Upper lobe of left lung (tissue), 6 donors: Measurements from ENCODE around the gene BEGAIN. TPM values are rescaled to one million over a fixed set of nuclear protein-coding genes. Genes with fewer than 3 reads are reported as not detected.

Experiments
- ATAC-seq, 2 donors: fragments of 200-7000 bp; cut with Tn5 transposase; one replicate each; pipeline ENCODE4 v1.9.1; 2022; ENCODE audit warnings: mild to moderate bottlenecking in 2 of 2, moderate library complexity in 2 of 2; ENCODE audit not compliant: low FRiP score in 2 of 2
- DNase-seq, 2 donors: peaks; one replicate each; pipeline ENCODE4 v3.0.0-alpha.2; 2019 to 2020
- H3K27ac ChIP-seq, 4 donors: fragments of 200-600 bp; sonication (generic); one replicate each; pipeline ENCODE4 v1.5.1; 2016 to 2019
- H3K27me3 ChIP-seq, 4 donors: fragments of 200-600 bp; sonication (generic); one replicate each; pipeline ENCODE4 v1.5.1; 2017 to 2019
- H3K36me3 ChIP-seq, 4 donors: fragments of 200-600 bp; sonication (generic); one replicate each; pipeline ENCODE4 v1.5.1; 2016 to 2019
- H3K4me1 ChIP-seq, 4 donors: fragments of 200-600 bp; sonication (generic); one replicate each; pipeline ENCODE4 v1.5.1; 2018 to 2019
- H3K4me3 ChIP-seq, 4 donors: fragments of 200-600 bp; sonication (generic); one replicate each; pipeline ENCODE4 v1.5.1; 2017 to 2019; ENCODE audit warnings: mild to moderate bottlenecking in 2 of 4, moderate library complexity in 1 of 4
- H3K9me3 ChIP-seq, 4 donors: fragments of 200-600 bp; sonication (generic); one replicate each; pipeline ENCODE4 v1.5.1; 2018 to 2019
- EP300 ChIP-seq, 4 donors: sonication (generic); formaldehyde crosslinking; IDR thresholded peaks; one replicate each; pipeline ENCODE4 v1.5.1; 2017; ENCODE audit warnings: antibody characterized with exemption in 4 of 4, control low read depth in 2 of 4
- POLR2A ChIP-seq, 4 donors: fragments of 450-650 bp; IDR thresholded peaks; one replicate each; pipeline ENCODE4 v1.5.1; 2016 to 2017; ENCODE audit warnings: antibody characterized with exemption in 4 of 4, mild to moderate bottlenecking in 2 of 4
- POLR2AphosphoS5 ChIP-seq, 2 donors: sonication (generic); formaldehyde crosslinking; IDR thresholded peaks; one replicate each; pipeline ENCODE4 v1.5.1; 2017; ENCODE audit warnings: antibody characterized with exemption in 2 of 2
- WGBS, 2 donors: methylation state at CpG; one replicate each; pipeline ENCODE4 v1.1.5; 2017 to 2018; 5-methylcytosine and 5-hydroxymethylcytosine counted together
- total RNA-seq, 6 donors: library from RNA; depleted of rRNA in 4 of 6; stranded (reverse); fragments of >200 nt in 4 of 6; gene quantifications; one replicate each; pipeline versions ENCODE4 v1.1.0 to v1.2.1, GENCODE V29; 2016 to 2021
- TF ChIP-seq, protein P1 (sequence below), 6 experiments: fragments of 450-650 bp in 4 of 6; fragments of 200-600 bp in 2 of 6; sonication (generic) in 2 of 6; IDR thresholded peaks; one replicate each; pipeline ENCODE4 v1.5.1; 2016 to 2019; ENCODE audit warnings: antibody characterized with exemption in 6 of 6
- donor health status: DM: no; HTN: no; CAD: no; lungs with moderate emphysema.
- donor health status: DM: no; HTN: yes; CAD: no; lungs with severe emphysema.

BEGAIN gene
- total RNA-seq, 6 donors from 2014 or later, result under 0.01 to 2.0 (median 0.88) TPM

DNA sequence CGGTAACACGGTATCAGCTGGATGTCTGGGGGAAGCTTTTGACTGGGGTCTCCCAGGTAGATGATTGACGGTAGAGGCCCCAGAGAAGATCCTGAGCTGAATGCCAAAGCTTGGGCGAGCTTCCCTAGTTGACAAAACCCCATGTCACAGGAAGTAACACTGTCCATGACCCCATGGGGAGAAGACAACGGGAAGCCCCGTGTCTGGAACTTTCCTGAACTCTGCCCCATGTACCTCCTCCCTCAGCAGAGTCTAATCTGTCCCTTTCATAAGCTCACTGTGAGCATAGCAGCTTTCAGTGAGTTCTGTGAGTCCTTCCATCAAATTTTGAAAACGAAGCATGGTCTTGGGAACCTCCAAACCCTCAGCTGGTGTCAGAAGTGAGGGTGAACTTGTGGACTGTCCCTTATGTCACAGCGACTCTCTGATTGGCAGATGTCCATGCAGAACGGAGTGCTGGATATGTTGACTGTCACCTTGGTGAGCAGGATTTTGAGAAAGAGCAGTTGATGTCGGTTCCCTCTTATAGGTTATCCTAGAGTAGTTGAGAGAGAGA, 29.7 kb upstream of the BEGAIN start:
- WGBS, 2 donors, result 39 to 45% methylated on average over 5 to 10 of the region's 10 CpGs
- H3K27ac ChIP-seq, result no peak overlapping the region
- peaks cover 8 to 30% (median 17%) of the 10 kb centered on the region in 4 donors for H3K4me1 ChIP-seq
- TF ChIP-seq POLR2A (IDR thresholded peaks at IDR 0.05), result no peak
- TF ChIP-seq, protein P1, sequence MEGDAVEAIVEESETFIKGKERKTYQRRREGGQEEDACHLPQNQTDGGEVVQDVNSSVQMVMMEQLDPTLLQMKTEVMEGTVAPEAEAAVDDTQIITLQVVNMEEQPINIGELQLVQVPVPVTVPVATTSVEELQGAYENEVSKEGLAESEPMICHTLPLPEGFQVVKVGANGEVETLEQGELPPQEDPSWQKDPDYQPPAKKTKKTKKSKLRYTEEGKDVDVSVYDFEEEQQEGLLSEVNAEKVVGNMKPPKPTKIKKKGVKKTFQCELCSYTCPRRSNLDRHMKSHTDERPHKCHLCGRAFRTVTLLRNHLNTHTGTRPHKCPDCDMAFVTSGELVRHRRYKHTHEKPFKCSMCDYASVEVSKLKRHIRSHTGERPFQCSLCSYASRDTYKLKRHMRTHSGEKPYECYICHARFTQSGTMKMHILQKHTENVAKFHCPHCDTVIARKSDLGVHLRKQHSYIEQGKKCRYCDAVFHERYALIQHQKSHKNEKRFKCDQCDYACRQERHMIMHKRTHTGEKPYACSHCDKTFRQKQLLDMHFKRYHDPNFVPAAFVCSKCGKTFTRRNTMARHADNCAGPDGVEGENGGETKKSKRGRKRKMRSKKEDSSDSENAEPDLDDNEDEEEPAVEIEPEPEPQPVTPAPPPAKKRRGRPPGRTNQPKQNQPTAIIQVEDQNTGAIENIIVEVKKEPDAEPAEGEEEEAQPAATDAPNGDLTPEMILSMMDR (IDR thresholded peaks at IDR 0.05), result no peak
- TF ChIP-seq POLR2AphosphoS5 (IDR thresholded peaks at IDR 0.05), result no peak
- no peak for TF ChIP-seq EP300 (IDR thresholded peaks at IDR 0.05)
- no peaks in the 10 kb centered on the region for H3K27me3 ChIP-seq
- no peak overlapping the region for H3K4me3 ChIP-seq
- no peaks in the 10 kb centered on the region for H3K9me3 ChIP-seq
- DNase-seq (no peak), ATAC-seq (no peak)
- no peaks in the 10 kb centered on the region for H3K36me3 ChIP-seq

- Histone ChIP-seq H3K4me3 (no peak overlapping the region), H3K27me3 (no peaks in the 10 kb centered on the region), H3K9me3 (no peaks in the 10 kb centered on the region), H3K36me3 (no peaks in the 10 kb centered on the region), H3K27ac (no peak overlapping the region), H3K4me1 (peaks cover 7 to 27% (median 17%) of the 10 kb centered on the region in 4 donors)
- WGBS, 2 donors, result 89 to 93% methylated on average over 15 to 25 of the region's 25 CpGs
- ATAC-seq (no peak), DNase-seq (no peak)
- TF ChIP-seq, protein P1 (IDR thresholded peaks at IDR 0.05), result no peak
- TF ChIP-seq POLR2A (IDR thresholded peaks at IDR 0.05) (no peak), POLR2AphosphoS5 (IDR thresholded peaks at IDR 0.05) (no peak), EP300 (IDR thresholded peaks at IDR 0.05) (no peak)
These were observed 28.8 kb upstream of the BEGAIN start for GRCh38 chr14:100615736-100616695.

DNA sequence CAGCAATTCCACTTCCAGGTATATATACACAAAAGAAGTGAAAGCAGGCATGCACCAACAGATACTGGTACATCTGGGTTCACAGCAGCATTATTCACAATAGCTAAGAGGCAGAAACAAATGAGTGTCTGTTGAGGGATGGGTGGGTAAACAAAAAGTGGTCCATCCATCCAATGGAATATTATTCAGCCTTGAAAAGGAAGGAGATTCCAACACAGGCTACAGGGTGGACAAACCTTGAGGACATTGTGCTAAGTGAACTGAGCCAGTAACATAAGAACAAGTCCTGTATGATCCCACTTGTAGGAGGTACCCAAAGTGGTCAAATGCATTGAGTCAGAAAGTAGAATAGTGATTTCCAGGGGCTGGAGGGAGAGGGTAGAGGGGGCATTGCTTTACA, 27.6 kb upstream of the BEGAIN start:
- Histone ChIP-seq H3K4me1 (peaks cover 7 to 27% (median 17%) of the 10 kb centered on the region in 4 donors), H3K27me3 (no peaks in the 10 kb centered on the region), H3K36me3 (no peaks in the 10 kb centered on the region), H3K27ac (no peak overlapping the region), H3K4me3 (no peak overlapping the region), H3K9me3 (no peaks in the 10 kb centered on the region)
- no peak for ATAC-seq
- DNase-seq, result no peak
- TF ChIP-seq EP300 (IDR thresholded peaks at IDR 0.05) (no peak), POLR2AphosphoS5 (IDR thresholded peaks at IDR 0.05) (no peak), POLR2A (IDR thresholded peaks at IDR 0.05) (no peak)
- TF ChIP-seq, protein P1 (IDR thresholded peaks at IDR 0.05), result no peak

DNA sequence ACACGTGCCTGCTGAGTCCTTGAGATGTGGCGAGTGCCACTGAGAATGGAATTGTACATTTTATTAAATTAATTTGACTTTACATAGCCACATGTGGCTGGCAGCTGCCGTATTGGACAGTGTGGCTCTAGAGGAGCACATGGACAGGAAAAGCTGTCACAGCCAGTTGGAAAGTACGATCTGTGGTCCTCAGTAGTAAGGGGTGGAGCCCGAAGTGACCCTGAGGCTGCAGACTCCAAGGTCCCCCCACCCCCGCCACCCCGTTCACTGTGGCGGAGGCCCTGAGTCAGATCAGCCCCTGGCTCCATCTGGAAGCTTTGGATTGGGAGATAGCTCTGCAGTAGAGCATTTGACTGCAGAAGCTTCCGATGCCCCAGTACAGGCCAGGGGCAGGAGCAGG, 25.8 kb upstream of the BEGAIN start:
- TF ChIP-seq POLR2A (IDR thresholded peaks at IDR 0.05) (no peak), EP300 (IDR thresholded peaks at IDR 0.05) (no peak), POLR2AphosphoS5 (IDR thresholded peaks at IDR 0.05) (no peak)
- TF ChIP-seq, protein P1 (IDR thresholded peaks at IDR 0.05), result no peak
- ATAC-seq (no peak), DNase-seq (no peak)
- H3K36me3 ChIP-seq, result no peaks in the 10 kb centered on the region
- no peak overlapping the region for H3K27ac ChIP-seq
- H3K9me3 ChIP-seq, result no peaks in the 10 kb centered on the region
- H3K4me1 ChIP-seq, result peaks cover 0 to 10% (median 8%) of the 10 kb centered on the region in 4 donors
- 65 to 76% methylated on average over 4 to 9 of the region's 9 CpGs for WGBS, 2 donors
- no peak overlapping the region for H3K4me3 ChIP-seq
- H3K27me3 ChIP-seq, result no peaks in the 10 kb centered on the region
